H1 (cell line): ENCODE data around the gene RNU5D-1. TPM values are rescaled to one million over a fixed set of nuclear protein-coding genes. Genes with fewer than 3 reads are reported as not detected.

Experiments
- CTCF ChIA-PET: fragments of 300-600 bp; sonication (Branson Sonifier 250); formaldehyde crosslinking; loops from one replicate; lab custom pipeline; 2021; ENCODE audit not compliant: partially characterized antibody; lab: Charles Lee
- POLR2A ChIA-PET: fragments of 300-600 bp; sonication (Branson Sonifier 250); formaldehyde crosslinking; loops from one replicate; lab custom pipeline; 2021; ENCODE audit warnings: inconsistent platforms; ENCODE audit not compliant: partially characterized antibody; lab: Charles Lee
- DNase-seq, 2 experiments: peaks; one replicate each; pipeline versions ENCODE4 v3.0.0 to v3.0.0-alpha.2; 2010 to 2022; ENCODE audit warnings: low spot score in 2 of 2, low read depth in 1 of 2, mixed read lengths in 1 of 2
- FAIRE-seq: peaks from 2 replicates; lab custom pipeline; 2011; peaks lifted over from hg19 to GRCh38; lab: Jason Lieb, UNC
- H2AFZ ChIP-seq: 2 replicates; pipeline ENCODE4 v1.8.1; 2012; ENCODE audit warnings: low read length, inconsistent platforms
- H2AK5ac ChIP-seq: 2 replicates; pipeline ENCODE4 v1.6.1; 2013; ENCODE audit warnings: low read depth, low read length
- H2BK120ac ChIP-seq: replicated peaks from 2 replicates; pipeline ENCODE3; 2013; ENCODE audit warnings: low read depth, low read length, inconsistent platforms
- H2BK12ac ChIP-seq: 2 replicates; pipeline ENCODE4 v1.6.1; 2013; ENCODE audit warnings: low read depth, low read length
- H2BK15ac ChIP-seq: 2 replicates; pipeline ENCODE4 v1.6.1; 2013; ENCODE audit warnings: low read length
- H2BK20ac ChIP-seq: 2 replicates; pipeline ENCODE4 v1.6.1; 2013; ENCODE audit warnings: low read length
- H2BK5ac ChIP-seq: 2 replicates; pipeline ENCODE4 v1.6.1; 2013; ENCODE audit warnings: low read depth, low read length
- H3K14ac ChIP-seq: 2 replicates; pipeline ENCODE4 v1.6.1; 2013; ENCODE audit warnings: inconsistent platforms; ENCODE audit not compliant: insufficient read length
- H3K18ac ChIP-seq: 2 replicates; pipeline ENCODE4 v1.6.1; 2013; ENCODE audit warnings: low read length; ENCODE audit errors: extremely low read depth
- H3K23ac ChIP-seq: 2 replicates; pipeline ENCODE4 v1.6.1; 2013; ENCODE audit warnings: inconsistent platforms; ENCODE audit not compliant: insufficient read length
- H3K23me2 ChIP-seq: 2 replicates; pipeline ENCODE4 v1.6.1; 2013; ENCODE audit warnings: low read depth, low read length
- H3K27ac ChIP-seq: 2 replicates; pipeline ENCODE4 v1.6.1; 2011; ENCODE audit warnings: low read depth, low read length, inconsistent platforms
- H3K27me3 ChIP-seq, 4 experiments: replicated peaks in 1 of 4; 1 replicate in 1 of 4; 2 replicates in 3 of 4; pipeline versions ENCODE4 v1.6.1 to v1.8.1; 2011 to 2013; ENCODE audit warnings: low read length in 3 of 4, mild to moderate bottlenecking in 3 of 4, inconsistent platforms in 2 of 4, mixed read lengths in 2 of 4, moderate library complexity in 1 of 4; ENCODE audit not compliant: control insufficient read depth in 3 of 4, insufficient read depth in 3 of 4; ENCODE audit errors: extremely low read depth in 1 of 4
- H3K36me3 ChIP-seq, 4 experiments: 2 replicates each; pipeline versions ENCODE4 v1.6.1 to v1.8.1; 2011 to 2013; ENCODE audit warnings: mild to moderate bottlenecking in 4 of 4, low read length in 3 of 4, moderate library complexity in 2 of 4, control low read depth in 1 of 4, inconsistent platforms in 1 of 4; ENCODE audit not compliant: insufficient read depth in 4 of 4, control insufficient read depth in 2 of 4
- H3K4ac ChIP-seq: replicated peaks from 2 replicates; pipeline ENCODE3; 2013; ENCODE audit warnings: low read length, low read depth, mixed read lengths, inconsistent platforms; ENCODE audit not compliant: insufficient read length
- H3K4me1 ChIP-seq, 4 experiments: replicated peaks in 1 of 4; 1 replicate in 1 of 4; 2 replicates in 3 of 4; pipeline versions ENCODE4 v1.6.1 to v1.8.1; 2011 to 2013; ENCODE audit warnings: low read length in 3 of 4, inconsistent platforms in 2 of 4, mixed read lengths in 1 of 4; ENCODE audit not compliant: insufficient read depth in 4 of 4, control insufficient read depth in 3 of 4
- H3K4me2 ChIP-seq, 2 experiments: 2 replicates each; pipeline versions ENCODE4 v1.6.1 to v1.8.1; 2011 to 2013; ENCODE audit warnings: low read depth in 2 of 2, low read length in 2 of 2, control low read depth in 1 of 2, inconsistent platforms in 1 of 2, mild to moderate bottlenecking in 1 of 2; ENCODE audit not compliant: insufficient read depth in 1 of 2
- H3K4me3 ChIP-seq, 4 experiments: fragments of 200-600, 300-600 bp in 1 of 4; sonication (generic), shearing (Covaris generic), sonication (Bioruptor Twin) in 1 of 4; 2 replicates each; pipeline versions ENCODE4 v1.5.1 to v1.8.1; 2011 to 2016; ENCODE audit warnings: low read length in 4 of 4, low read depth in 3 of 4, control low read depth in 2 of 4, inconsistent platforms in 2 of 4, mild to moderate bottlenecking in 2 of 4, mixed read lengths in 1 of 4, moderate library complexity in 1 of 4; ENCODE audit not compliant: insufficient read depth in 2 of 4; ENCODE audit errors: extremely low read depth in 1 of 4
- H3K56ac ChIP-seq: replicated peaks from 2 replicates; pipeline ENCODE3; 2013; ENCODE audit warnings: low read depth, mild to moderate bottlenecking, mixed read lengths, low read length, inconsistent platforms; ENCODE audit not compliant: insufficient read length
- H3K79me1 ChIP-seq: 2 replicates; pipeline ENCODE4 v1.6.1; 2013; ENCODE audit warnings: low read depth, low read length, control low read depth
- H3K79me2 ChIP-seq, 2 experiments: 2 replicates each; pipeline versions ENCODE4 v1.6.1 to v1.8.1; 2012 to 2013; ENCODE audit warnings: low read length in 2 of 2, mild to moderate bottlenecking in 2 of 2, inconsistent platforms in 1 of 2; ENCODE audit not compliant: insufficient read depth in 2 of 2, control insufficient read depth in 1 of 2
- H3K9ac ChIP-seq, 4 experiments: replicated peaks in 1 of 4; 1 replicate in 1 of 4; 2 replicates in 3 of 4; pipeline versions ENCODE4 v1.6.1 to v1.8.1; 2011 to 2013; ENCODE audit warnings: low read depth in 3 of 4, low read length in 3 of 4, control low read depth in 2 of 4, mild to moderate bottlenecking in 2 of 4, moderate library complexity in 2 of 4, inconsistent platforms in 1 of 4; ENCODE audit errors: extremely low read depth in 1 of 4
- H3K9me3 ChIP-seq, 2 experiments: 2 replicates each; pipeline versions ENCODE4 v1.6.1 to v1.8.1; 2012 to 2013; ENCODE audit warnings: mild to moderate bottlenecking in 2 of 2, moderate library complexity in 2 of 2, control low read depth in 1 of 2, inconsistent platforms in 1 of 2, low read depth in 1 of 2, low read length in 1 of 2, mixed read lengths in 1 of 2; ENCODE audit not compliant: insufficient read depth in 2 of 2
- H4K20me1 ChIP-seq, 2 experiments: replicated peaks in 1 of 2; 2 replicates each; pipeline versions ENCODE3 to v1.8.1; 2011 to 2013; ENCODE audit warnings: inconsistent platforms in 2 of 2, low read length in 2 of 2, mild to moderate bottlenecking in 1 of 2; ENCODE audit not compliant: insufficient read depth in 2 of 2, control insufficient read depth in 1 of 2
- H4K5ac ChIP-seq: 2 replicates; pipeline ENCODE4 v1.6.1; 2013; ENCODE audit warnings: low read length, low read depth, mixed read lengths, inconsistent platforms; ENCODE audit not compliant: insufficient read length
- H4K8ac ChIP-seq: 2 replicates; pipeline ENCODE4 v1.8.0; 2013; ENCODE audit warnings: mild to moderate bottlenecking, moderate library complexity, low read length, inconsistent platforms; ENCODE audit not compliant: insufficient read depth; ENCODE audit errors: extremely low read depth
- H4K91ac ChIP-seq: replicated peaks from 2 replicates; pipeline ENCODE3; 2013; ENCODE audit warnings: low read length, mixed read lengths, inconsistent platforms; ENCODE audit not compliant: insufficient read length
- CREB1 ChIP-seq: IDR thresholded peaks from 2 replicates; pipeline ENCODE4 v1.6.1; 2012; ENCODE audit warnings: inconsistent platforms
- TBP ChIP-seq: IDR thresholded peaks from 2 replicates; pipeline ENCODE4 v1.6.1; 2011; ENCODE audit warnings: low read depth, low read length, improper control_type of control experiment
- WGBS, 2 experiments: shearing (Covaris generic) in 1 of 2; methylation state at CpG; one replicate each; pipeline versions ENCODE4 v1.1.6 to v1.1.7; 2013 to 2015; ENCODE audit warnings: low lambda C conversion rate in 2 of 2, mixed read lengths in 2 of 2, inconsistent platforms in 1 of 2, low coverage in 1 of 2, missing lambda C conversion rate in 1 of 2; ENCODE audit not compliant: insufficient replicate concordance in 2 of 2, insufficient coverage in 1 of 2, insufficient read length in 1 of 2; ENCODE audit errors: extremely low coverage in 1 of 2, missing lambda C conversion rate in 1 of 2; 5-methylcytosine and 5-hydroxymethylcytosine counted together
- polyA plus RNA-seq, 7 experiments: library from polyadenylated mRNA; depleted of rRNA in 3 of 7; stranded (reverse) in 5 of 7; unstranded in 2 of 7; fragments of >200 nt in 5 of 7; fragments of 200-250 nt in 2 of 7; gene quantifications; 1 replicate in 5 of 7; 2 replicates in 1 of 7; 4 replicates in 1 of 7; pipeline versions ENCODE4 v1.2.1 to v1.2.3, GENCODE V29; 2011 to 2013; ENCODE audit warnings: missing spikeins in 2 of 7, mixed read lengths in 2 of 7
- total RNA-seq: library from RNA; stranded (reverse); fragmentation: NEBNext Ultra II Directional; extraction: Animal tissue kit (Norgen Biotek cat#: 25700); gene quantifications from 2 replicates; pipeline ENCODE4 v1.2.1, GENCODE V29; 2021

Gene RNU5D-1
- total and polyA plus RNA-seq, 2 of the 8 experiments (the other 6 are each of a cell fraction or from before 2014, with no cell fraction given), result under 0.01 TPM; not detected in 1

DNA sequence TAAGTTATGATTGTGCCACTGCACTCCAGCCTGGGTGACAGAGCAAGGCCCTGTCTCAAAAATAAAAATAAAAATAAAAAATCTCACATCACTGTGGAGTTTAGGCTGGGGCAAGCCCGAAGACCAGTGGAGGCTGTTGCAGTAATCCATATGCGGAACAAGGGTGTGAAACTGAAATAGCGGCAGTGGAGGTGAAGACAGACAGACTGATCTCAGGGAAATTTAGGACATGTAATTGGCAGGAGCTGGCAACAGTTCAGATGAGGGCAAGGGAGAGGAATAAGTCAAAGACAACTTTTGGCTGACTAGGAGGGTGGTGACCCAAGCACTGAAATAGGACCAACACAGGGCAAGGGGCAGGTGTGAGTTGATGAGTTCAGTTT lies 48.1 kb downstream of the RNU5D-1 start:
- Histone ChIP-seq H3K4me3 (no peak overlapping the region), H3K4ac (peak overlapping the region; percentile 13), H2AFZ (no peak overlapping the region), H3K23ac (no peak overlapping the region), H3K14ac (no peak overlapping the region), H3K4me1 (peaks cover 1 to 10% (median 9%) of the 10 kb centered on the region in 4 experiments; a peak in 5 of 7 replicates), H3K27ac (no peak overlapping the region), H4K20me1 (no peaks in the 10 kb centered on the region), H3K36me3 (no peaks in the 10 kb centered on the region; a peak in 2 of 8 replicates), H4K5ac (no peak overlapping the region), H3K18ac (no peak overlapping the region), H2AK5ac (peak overlapping the region; percentile 72; the same call in 1 of the 2 replicates), H3K27me3 (no peaks in the 10 kb centered on the region), H2BK120ac (no peak overlapping the region), H3K9me3 (no peaks in the 10 kb centered on the region), H3K79me1 (no peaks in the 10 kb centered on the region), H2BK5ac (no peak overlapping the region), H4K8ac (no peak overlapping the region), H3K79me2 (no peaks in the 10 kb centered on the region), H2BK20ac (no peak overlapping the region), H3K4me2 (peak overlapping the region in 1 of 2 experiments; percentile 47; a peak in 1 of 4 replicates), H3K9ac (no peak overlapping the region), H4K91ac (no peak overlapping the region), H2BK15ac (peak overlapping the region; percentile 34; the same call in 1 of the 2 replicates), H2BK12ac (peak overlapping the region; percentile 85; the same call in 1 of the 2 replicates), H3K56ac (no peak overlapping the region), H3K23me2 (no peaks in the 10 kb centered on the region)
- FAIRE-seq, result no peak
- WGBS, 2 experiments, result 95% methylated on average over 3 of the region's 3 CpGs; no CpG with 5 or more reads in 1 of the 2 experiments
- ChIA-PET CTCF (interaction anchor here (1.3 to 1.5 kb wide), 2 partner anchors 12 to 30 kb away, joined by 3 to 9 read pairs; no protein-coding TSS in a partner anchor), POLR2A (interaction anchor here (1.0 to 2.0 kb wide), 8 partner anchors 14 to 137 kb away, joined by 3 to 11 read pairs (median 4); partner anchors contain the start of gene RPS8)
- no peak for DNase-seq
- TF ChIP-seq TBP (no peak), CREB1 (no peak)
